GM12875 (cell line): ENCODE results near the gene GEMIN4.
"Not testable (repeated sequence)": the region's sequence is repeated elsewhere in the genome, so short reads cannot be mapped to it uniquely, and the experiment has no call there.

Experiments used
- H3K4me3 ChIP-seq: one replicate; pipeline ENCODE4 v1.5.1; 2011; ENCODE audit warnings: low read depth, low read length, control low read depth
- TF ChIP-seq, protein P1 (sequence below): IDR thresholded peaks from 2 replicates; pipeline ENCODE4 v1.5.1; 2011; ENCODE audit warnings: low read depth, mild to moderate bottlenecking, control low read depth, inconsistent platforms, low read length, moderate library complexity, borderline replicate concordance; ENCODE audit not compliant: insufficient read depth

Gene GEMIN4

DNA sequence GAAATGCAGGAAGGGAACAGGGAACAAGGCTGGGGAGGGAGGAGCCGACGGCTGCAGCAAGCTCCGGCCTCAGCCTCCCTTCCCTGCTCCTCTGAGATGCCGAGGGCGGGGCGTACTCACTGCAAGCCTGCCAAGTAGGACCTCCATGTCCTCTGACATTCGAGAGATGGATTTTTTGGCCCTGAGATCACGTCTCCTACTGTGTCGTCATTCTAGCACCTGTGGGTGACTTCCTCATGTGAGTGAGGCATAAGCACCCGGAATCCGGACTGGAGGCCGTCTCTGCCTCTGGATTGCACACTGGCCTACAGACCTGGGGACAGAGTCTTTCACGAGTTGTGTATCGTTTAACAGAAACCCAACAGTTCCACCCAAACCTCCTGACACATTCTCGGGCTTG is 44.5 kb upstream of the GEMIN4 start:
- no peak overlapping the region for H3K4me3 ChIP-seq
- TF ChIP-seq, protein P1, sequence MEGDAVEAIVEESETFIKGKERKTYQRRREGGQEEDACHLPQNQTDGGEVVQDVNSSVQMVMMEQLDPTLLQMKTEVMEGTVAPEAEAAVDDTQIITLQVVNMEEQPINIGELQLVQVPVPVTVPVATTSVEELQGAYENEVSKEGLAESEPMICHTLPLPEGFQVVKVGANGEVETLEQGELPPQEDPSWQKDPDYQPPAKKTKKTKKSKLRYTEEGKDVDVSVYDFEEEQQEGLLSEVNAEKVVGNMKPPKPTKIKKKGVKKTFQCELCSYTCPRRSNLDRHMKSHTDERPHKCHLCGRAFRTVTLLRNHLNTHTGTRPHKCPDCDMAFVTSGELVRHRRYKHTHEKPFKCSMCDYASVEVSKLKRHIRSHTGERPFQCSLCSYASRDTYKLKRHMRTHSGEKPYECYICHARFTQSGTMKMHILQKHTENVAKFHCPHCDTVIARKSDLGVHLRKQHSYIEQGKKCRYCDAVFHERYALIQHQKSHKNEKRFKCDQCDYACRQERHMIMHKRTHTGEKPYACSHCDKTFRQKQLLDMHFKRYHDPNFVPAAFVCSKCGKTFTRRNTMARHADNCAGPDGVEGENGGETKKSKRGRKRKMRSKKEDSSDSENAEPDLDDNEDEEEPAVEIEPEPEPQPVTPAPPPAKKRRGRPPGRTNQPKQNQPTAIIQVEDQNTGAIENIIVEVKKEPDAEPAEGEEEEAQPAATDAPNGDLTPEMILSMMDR, result no peak

DNA sequence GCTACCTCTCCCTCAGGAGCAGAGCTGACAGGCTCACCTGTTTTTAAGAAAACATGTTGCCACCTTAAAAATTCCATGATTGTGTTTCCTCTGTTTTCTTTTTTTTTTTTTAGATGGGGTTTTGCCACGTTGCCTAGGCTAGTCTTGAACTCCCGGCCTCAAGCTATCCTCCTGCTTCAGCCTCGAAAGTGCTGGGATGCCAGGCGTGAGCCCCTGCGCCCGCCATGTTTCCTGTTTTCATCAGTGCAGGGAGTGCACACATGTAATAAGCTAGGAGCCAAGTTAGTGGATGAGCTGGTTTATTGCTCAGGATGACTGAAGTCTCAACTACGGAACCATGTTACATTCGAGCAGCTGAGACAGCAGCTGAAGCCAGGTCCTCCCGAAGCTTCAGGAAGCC is 43.7 kb upstream of the GEMIN4 start:
- TF ChIP-seq, protein P1, result no peak
- no peak overlapping the region for H3K4me3 ChIP-seq

DNA sequence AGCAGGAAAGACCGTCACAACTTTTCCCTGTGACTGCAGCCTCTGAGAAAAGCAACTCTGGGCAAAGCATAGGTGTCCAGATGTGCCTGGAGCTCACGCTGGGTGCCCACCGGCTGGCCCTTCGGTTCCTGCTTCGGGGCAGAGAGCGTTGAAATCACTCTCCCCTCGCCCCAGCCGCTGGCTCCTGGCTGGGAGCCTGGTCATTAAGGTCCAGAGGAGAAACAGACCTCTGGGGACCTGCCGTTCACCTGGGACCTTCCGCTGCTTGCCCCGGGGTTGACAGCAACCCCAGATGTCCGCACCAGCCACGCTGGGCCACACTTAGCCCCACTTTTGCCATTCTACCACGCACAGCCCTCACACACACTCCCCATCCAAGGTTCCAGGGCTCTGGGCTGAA is 43.2 kb upstream of the GEMIN4 start:
- TF ChIP-seq, protein P1, result no peak
- H3K4me3 ChIP-seq, result no peak overlapping the region

DNA sequence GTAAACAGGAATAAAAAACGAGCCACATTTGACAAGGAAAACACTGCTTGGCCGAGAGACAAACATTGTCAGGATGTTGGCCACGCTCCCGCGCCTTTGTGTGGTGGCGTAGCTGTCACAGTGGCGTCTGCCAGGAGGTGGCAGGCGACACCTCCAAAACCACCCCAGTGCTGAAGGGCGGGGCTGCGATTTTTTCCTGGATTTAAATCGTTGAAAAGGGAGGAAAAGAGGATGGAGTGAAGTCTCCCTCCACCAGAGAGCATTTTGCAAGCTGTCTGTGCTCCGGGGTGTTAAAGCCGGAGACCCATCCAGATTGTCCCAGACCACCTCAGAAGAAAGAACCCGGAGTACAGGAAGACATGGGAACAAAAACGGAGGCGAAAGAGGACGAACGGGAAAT is 42.8 kb upstream of the GEMIN4 start:
- no peak overlapping the region for H3K4me3 ChIP-seq
- TF ChIP-seq, protein P1, result peak; percentile 63; the same call in 1 of the 2 replicates

DNA sequence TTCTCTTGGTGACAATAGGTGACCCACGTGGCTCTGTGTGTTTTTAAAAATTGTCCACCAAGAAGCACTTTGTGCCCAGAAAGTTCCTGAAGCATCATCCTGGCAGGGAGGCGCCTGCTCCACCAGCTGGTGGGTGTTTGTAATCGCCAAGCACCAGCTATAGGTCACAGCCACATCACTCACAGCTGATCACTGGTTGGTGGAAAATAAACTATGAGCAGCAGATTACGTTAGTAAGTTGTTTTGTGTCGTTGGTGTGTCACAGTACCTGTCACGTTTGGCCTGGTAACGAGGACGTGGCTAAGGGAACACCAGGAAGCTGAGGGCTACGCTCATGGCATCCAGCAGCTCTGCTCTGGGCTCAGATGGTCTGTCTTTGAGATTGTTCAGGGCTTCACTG is 40.2 kb upstream of the GEMIN4 start:
- TF ChIP-seq, protein P1, result no peak
- H3K4me3 ChIP-seq, result no peak overlapping the region

DNA sequence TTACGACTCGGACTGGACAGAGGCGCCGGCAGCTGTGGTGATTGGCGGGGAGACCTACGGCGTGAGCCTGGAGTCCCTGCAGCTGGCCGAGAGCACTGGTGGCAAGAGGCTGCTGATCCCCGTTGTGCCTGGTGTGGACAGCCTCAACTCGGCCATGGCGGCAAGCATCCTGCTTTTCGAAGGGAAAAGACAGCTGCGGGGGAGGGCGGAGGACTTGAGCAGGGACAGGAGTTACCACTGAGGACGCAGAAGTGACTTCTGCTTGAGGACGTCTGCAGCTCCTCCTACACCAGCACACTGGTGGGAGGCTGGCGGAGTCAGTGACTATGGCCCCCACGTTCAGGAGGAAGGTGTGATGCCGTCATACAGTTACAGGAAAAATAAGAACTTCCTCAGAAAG is 39.8 kb upstream of the GEMIN4 start:
- H3K4me3 ChIP-seq, result no peak overlapping the region
- TF ChIP-seq, protein P1, result no peak

DNA sequence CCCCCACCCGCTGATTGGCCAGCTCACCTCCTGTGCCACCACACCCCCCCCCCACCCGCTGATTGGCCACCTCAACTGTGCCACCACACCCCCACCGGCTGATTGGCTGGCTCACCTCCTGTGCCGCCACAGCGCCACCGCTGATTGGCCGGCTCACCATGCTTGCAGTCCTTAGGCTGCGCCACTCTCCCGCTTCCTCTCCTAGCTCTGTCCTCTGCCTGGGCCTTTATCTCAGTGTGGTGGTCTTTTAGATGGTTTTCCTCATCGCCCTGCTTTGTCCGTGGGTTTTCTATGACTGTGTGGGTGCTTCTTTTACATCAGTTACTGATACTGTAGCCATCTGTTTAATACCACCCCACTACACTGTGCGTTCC is 38.8 kb upstream of the GEMIN4 start:
- H3K4me3 ChIP-seq, result not testable (repeated sequence)

DNA sequence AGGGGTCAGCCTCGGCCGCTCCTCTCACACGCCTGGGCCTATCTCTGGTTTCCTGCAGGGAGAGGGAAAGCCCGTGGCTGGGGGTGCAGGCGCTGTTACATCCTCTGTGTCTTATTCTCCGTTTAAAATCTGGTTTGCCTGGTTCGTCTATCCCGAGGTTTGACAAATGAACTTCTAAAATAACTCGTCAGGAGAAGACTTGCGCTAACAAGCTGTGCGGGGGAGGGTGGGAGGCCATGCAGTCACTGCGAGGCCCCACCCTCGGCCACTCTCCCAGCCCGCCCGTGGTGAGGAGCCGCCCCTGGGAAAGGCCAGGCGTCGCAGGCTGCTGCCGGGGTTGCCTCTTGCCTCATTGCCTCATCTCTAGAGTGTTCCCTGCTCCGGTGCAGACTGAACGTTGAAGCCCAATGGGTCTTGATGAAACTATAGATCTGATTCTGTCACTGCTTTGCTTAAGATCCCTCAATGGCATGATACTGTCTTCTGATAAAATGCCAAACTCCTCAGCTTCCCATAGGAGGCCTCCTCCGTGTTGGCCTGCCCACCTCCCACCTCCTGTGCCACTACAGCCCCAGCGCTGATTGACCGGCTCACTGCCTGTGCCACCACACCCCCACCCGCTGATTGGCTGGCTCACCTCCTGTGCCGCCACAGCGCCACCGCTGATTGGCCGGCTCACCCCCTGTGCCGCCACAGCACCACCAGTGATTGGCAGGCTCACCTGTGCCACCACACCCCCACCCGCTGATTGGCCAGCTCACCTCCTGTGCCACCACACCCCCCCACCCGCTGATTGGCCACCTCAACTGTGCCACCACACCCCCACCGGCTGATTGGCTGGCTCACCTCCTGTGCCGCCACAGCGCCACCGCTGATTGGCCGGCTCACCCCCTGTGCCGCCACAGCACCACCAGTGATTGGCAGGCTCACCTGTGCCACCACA is 38.1 kb upstream of the GEMIN4 start:
- H3K4me3 ChIP-seq, result not testable (repeated sequence)
